Measurements from ENCODE around the gene PSMB10.

The PSMB10 gene

DNA sequence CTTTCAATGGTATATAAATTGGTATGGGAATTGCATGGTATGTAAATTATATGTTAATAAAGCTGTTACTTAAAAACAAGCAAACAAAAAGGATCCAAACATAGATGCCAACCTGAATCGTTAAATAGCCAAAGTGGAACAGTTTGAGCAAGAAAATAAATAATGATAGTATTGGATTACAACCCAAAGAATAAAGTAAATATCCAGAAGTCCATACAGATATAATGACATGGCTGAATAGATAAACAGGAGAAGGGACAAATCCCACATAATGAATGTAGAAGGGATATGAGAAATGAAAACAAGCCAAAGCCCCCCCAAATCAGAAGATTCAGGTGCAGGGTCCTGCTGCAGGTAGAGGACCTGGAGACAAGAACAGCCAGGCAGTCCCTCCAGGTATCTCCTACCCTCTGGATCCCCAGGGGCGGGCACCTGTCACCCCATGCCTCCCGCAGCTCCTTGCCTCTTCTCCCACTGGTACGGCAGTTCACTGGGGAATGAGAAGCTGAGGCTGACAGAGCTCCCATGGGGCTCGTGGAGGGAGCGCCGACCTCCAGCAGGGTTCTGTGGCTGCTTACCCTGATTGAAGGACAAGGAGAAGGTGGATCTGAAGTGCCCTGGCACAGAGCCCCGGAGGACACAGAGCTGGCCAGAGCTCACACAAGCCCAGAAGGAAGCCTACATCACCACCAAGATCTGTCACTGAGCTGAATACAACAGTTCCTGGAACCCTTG lies 17.2 kb upstream of the PSMB10 start:
- no peak overlapping the region for H3K4me3 ChIP-seq (ENCODE audit: low read depth, low read length)
- in situ Hi-C loops (cut with HindIII; ENCODE audit: low sequenced_read_pairs), result no loop called here
- TF ChIP-seq, protein P1, sequence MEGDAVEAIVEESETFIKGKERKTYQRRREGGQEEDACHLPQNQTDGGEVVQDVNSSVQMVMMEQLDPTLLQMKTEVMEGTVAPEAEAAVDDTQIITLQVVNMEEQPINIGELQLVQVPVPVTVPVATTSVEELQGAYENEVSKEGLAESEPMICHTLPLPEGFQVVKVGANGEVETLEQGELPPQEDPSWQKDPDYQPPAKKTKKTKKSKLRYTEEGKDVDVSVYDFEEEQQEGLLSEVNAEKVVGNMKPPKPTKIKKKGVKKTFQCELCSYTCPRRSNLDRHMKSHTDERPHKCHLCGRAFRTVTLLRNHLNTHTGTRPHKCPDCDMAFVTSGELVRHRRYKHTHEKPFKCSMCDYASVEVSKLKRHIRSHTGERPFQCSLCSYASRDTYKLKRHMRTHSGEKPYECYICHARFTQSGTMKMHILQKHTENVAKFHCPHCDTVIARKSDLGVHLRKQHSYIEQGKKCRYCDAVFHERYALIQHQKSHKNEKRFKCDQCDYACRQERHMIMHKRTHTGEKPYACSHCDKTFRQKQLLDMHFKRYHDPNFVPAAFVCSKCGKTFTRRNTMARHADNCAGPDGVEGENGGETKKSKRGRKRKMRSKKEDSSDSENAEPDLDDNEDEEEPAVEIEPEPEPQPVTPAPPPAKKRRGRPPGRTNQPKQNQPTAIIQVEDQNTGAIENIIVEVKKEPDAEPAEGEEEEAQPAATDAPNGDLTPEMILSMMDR (IDR thresholded peaks at IDR 0.05; ENCODE audit: low read depth, low read length), result no peak
- DNase-seq (ENCODE audit: low read depth, low spot score), result no peak

DNA sequence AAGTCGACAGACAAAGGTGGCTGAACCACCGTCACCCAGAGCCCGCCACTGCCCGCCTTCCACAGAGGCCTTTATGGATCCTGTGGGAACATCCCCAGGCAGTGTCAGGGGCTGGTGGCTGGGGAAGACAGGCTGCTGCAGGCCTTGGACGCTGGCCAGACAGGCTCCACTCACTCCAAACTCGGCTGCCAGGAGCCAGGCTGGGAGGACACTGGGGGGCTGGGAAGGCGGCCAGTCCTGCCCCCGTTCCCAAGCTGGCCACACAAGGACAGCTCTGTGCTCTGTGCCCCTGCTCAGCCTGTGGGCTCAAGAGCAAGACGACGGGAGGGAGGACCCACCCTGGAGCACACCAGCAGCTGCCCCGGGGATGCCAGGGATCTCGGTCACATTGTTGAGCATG lies 14.8 kb upstream of the PSMB10 start:
- DNase-seq (ENCODE audit: low read depth, low spot score), result no peak
- no peak overlapping the region for H3K4me3 ChIP-seq (ENCODE audit: low read depth, low read length)
- TF ChIP-seq, protein P1 (IDR thresholded peaks at IDR 0.05; ENCODE audit: low read depth, low read length), result no peak
- in situ Hi-C loops (cut with HindIII; ENCODE audit: low sequenced_read_pairs), result no loop called here

DNA sequence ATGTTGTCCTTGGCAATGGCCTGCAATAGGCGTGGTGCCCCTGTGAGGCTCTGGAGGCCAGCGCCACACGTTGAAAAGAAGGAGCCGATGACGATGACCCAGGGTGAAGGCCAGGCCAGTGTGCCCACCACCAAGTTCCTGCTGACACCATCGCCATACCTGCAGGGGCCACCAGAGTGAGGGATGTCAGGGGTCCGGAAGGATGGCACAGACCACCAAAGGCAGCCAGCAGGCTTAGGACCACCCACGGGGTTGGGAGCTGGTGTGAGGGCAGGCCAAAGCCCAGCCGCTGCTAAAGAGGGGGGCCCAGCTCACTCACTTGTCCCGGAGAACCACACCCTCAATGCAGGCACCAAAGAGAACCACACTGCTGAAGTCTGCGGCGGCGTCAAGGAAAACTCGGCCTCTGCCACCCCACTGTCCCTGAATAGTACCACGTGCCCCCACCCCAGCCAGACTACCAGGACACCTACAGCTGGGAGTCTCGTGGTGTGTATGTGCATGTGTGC lies 13.7 kb upstream of the PSMB10 start:
- DNase-seq (ENCODE audit: low read depth, low spot score), result no peak
- TF ChIP-seq, protein P1 (IDR thresholded peaks at IDR 0.05; ENCODE audit: low read depth, low read length), result no peak
- in situ Hi-C loops (cut with HindIII; ENCODE audit: low sequenced_read_pairs), result no loop called here

DNA sequence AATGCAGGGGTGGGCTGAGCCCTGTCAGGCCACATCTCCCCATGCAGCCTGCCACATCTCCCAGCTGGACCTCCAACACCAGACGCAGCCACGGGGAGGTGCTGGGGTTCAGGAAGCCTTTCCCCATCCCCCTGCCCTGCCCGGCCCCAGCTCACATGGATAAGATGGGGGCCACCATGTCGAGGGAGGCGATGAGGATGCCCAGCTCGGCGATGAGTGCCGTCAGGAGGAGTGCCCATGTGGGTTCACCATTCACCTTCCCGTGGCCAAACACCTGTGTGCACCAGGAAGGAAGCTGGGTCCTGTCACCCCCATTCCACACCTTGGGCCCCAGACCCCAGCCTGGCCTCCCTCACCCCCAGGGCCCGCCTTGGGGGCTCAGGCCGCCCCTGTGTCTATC lies 13.0 kb upstream of the PSMB10 start:
- in situ Hi-C loops (cut with HindIII; ENCODE audit: low sequenced_read_pairs), result no loop called here
- DNase-seq (ENCODE audit: low read depth, low spot score), result no peak
- no peak overlapping the region for H3K4me3 ChIP-seq (ENCODE audit: low read depth, low read length)
- TF ChIP-seq, protein P1 (IDR thresholded peaks at IDR 0.05; ENCODE audit: low read depth, low read length), result no peak

More for the DNA sequence above, 13.7 kb upstream of the PSMB10 start:
- H3K4me3 ChIP-seq (ENCODE audit: low read depth, low read length), result no peak overlapping the region

DNA sequence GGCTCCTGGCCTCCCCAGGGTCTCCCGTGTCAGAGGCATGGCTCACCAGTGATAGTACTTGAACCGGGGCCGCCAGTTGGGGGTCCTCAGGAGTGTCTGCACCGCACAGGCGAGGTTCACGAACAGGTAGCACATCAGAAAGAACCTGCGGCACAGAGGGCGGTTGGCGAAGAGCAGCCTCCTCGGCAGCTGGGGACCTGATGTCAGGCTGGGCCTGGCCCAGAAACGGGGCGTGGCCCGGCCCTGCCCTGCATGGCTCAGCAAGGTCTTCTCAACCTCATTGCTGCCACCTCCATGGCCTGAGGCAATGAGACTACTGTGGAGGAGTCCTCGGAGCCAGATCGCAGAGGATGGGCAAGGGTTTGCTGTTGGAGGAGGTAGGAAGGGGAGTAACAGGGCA lies 11.4 kb upstream of the PSMB10 start:
- TF ChIP-seq, protein P1 (IDR thresholded peaks at IDR 0.05; ENCODE audit: low read depth, low read length), result no peak
- in situ Hi-C loops (cut with HindIII; ENCODE audit: low sequenced_read_pairs), result no loop called here
- no peak overlapping the region for H3K4me3 ChIP-seq (ENCODE audit: low read depth, low read length)
- DNase-seq (ENCODE audit: low read depth, low spot score), result no peak

DNA sequence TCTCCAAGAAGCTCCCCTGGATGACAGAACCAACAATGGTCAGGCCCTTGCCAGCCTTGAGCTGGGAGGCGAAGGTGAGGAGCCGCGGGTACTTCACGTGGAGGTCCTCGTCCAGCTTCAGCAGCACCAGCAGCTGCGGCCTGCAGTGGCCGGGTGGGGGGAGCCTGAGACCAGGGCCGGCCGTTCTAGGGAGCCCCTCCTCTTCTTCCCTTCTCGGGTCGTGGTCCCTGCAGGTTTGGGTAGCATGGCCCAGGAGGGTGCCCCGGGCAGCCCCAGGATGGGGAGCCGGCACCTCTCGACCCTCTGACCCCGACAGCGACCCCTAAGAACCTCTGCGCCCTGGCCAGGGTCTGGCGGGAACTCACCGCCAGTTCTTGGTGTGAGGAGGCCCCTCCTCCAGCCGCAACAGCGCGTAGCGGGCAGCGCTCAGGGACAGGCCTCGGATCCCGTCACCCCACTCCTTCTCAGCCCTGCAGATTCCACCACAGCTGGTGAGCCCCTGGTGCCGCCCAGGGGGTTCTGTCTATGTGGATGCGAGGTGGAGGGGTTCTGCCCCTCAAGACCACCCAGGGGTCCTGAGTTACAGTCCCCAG lies 10.4 kb upstream of the PSMB10 start:
- H3K4me3 ChIP-seq (ENCODE audit: low read depth, low read length), result no peak overlapping the region
- DNase-seq (ENCODE audit: low read depth, low spot score), result no peak
- in situ Hi-C loops (cut with HindIII; ENCODE audit: low sequenced_read_pairs), result no loop called here
- TF ChIP-seq, protein P1 (IDR thresholded peaks at IDR 0.05; ENCODE audit: low read depth, low read length), result no peak

Measured in astrocyte of the spinal cord (primary cell).